PFSK-1 (cell line): Measurements from ENCODE around the gene PTPN22.

Experiments used
- FOXP2 ChIP-seq: optimal IDR thresholded peaks from 2 replicates; pipeline ENCODE3; 2011; ENCODE audit warnings: borderline replicate concordance, control low read depth, inconsistent platforms; ENCODE audit not compliant: insufficient read depth; ENCODE audit errors: extremely low read length, extremely low read depth
- POLR2AphosphoS5 ChIP-seq: IDR thresholded peaks from 2 replicates; pipeline ENCODE4 v1.6.1; 2012; ENCODE audit warnings: low read depth, mild to moderate bottlenecking, control low read depth, low read length, moderate library complexity
- REST ChIP-seq, 2 experiments: IDR thresholded peaks; 2 replicates each; pipeline versions ENCODE4 v1.6.1 to v1.8.0; 2011 to 2012; ENCODE audit warnings: low read depth in 2 of 2, low read length in 2 of 2, control low read depth in 1 of 2, inconsistent platforms in 1 of 2, mild to moderate bottlenecking in 1 of 2, moderate library complexity in 1 of 2; ENCODE audit not compliant: insufficient read depth in 1 of 2
- SIN3A ChIP-seq: IDR thresholded peaks from 2 replicates; pipeline ENCODE4 v1.6.1; 2012; ENCODE audit warnings: mild to moderate bottlenecking, low read length, moderate library complexity, borderline replicate concordance; ENCODE audit not compliant: insufficient read depth
- TAF1 ChIP-seq: IDR thresholded peaks from 2 replicates; pipeline ENCODE4 v1.6.1; 2012; ENCODE audit warnings: low read length, control low read depth, borderline replicate concordance; ENCODE audit not compliant: insufficient read depth

PTPN22 gene

GRCh38 chr1:113768916-113769600 lies 102.5 kb downstream of the PTPN22 start:
- no peak for TF ChIP-seq SIN3A
- TF ChIP-seq POLR2AphosphoS5: no peak

- no peak for TF ChIP-seq FOXP2
- TF ChIP-seq SIN3A: no peak
- no peak for TF ChIP-seq TAF1
- no peak for TF ChIP-seq POLR2AphosphoS5
- no peak for TF ChIP-seq REST (IDR thresholded peaks at IDR 0.05; ENCODE audit: insufficient read depth in 1 of 2, low read depth in 2 of 2, low read length in 2 of 2)
Observed at GRCh38 chr1:113765306-113766230, 105.9 kb downstream of the PTPN22 start.
